ENCODE measurements around the gene MCRIP1.
"Not testable (repeated sequence)": the region's sequence is repeated elsewhere in the genome, so short reads cannot be mapped to it uniquely, and the experiment has no call there.

The MCRIP1 gene

GRCh38 chr17:81840826-81841778 lies 8.0 kb upstream of the MCRIP1 start:
- no peak for FAIRE-seq

- FAIRE-seq: not testable (repeated sequence)
These were observed 7.0 kb upstream of the MCRIP1 start for GRCh38 chr17:81840059-81840458.

- no peak for FAIRE-seq
These were observed 6.2 kb upstream of the MCRIP1 start for GRCh38 chr17:81839301-81839700.

- FAIRE-seq: no peak
These were observed 5.7 kb upstream of the MCRIP1 start for GRCh38 chr17:81838753-81839255.

- FAIRE-seq: no peak
These were observed 4.5 kb upstream of the MCRIP1 start for GRCh38 chr17:81837641-81838040.

GRCh38 chr17:81834831-81835267 lies 1.8 kb upstream of the MCRIP1 start, which contains the start of gene PPP1R27:
TSS of gene PPP1R27 (minus strand) at chr17:81835050. CDS start at chr17:81834953, 97 bp downstream.
- no peak for FAIRE-seq

- FAIRE-seq: no peak
These were observed 1.1 kb upstream of the MCRIP1 start for GRCh38 chr17:81833921-81834830.

- FAIRE-seq: no peak
These were observed 407 bp downstream of the MCRIP1 start for GRCh38 chr17:81832608-81833159.

GRCh38 chr17:81831957-81832607 lies 1.0 kb downstream of the MCRIP1 start:
- FAIRE-seq: no peak

GRCh38 chr17:81831563-81831956 lies 1.5 kb downstream of the MCRIP1 start:
- no peak for FAIRE-seq

- no peak for FAIRE-seq
These were observed 3.2 kb downstream of the MCRIP1 start for GRCh38 chr17:81829858-81830257.

- no peak for FAIRE-seq
These were observed 4.4 kb downstream of the MCRIP1 start for GRCh38 chr17:81828656-81829055.

GRCh38 chr17:81825841-81826466 lies 7.1 kb downstream of the MCRIP1 start:
- no peak for FAIRE-seq

GRCh38 chr17:81824595-81824994 lies 8.5 kb downstream of the MCRIP1 start:
- no peak for FAIRE-seq

- no peak for FAIRE-seq
These were observed 9.1 kb downstream of the MCRIP1 start for GRCh38 chr17:81823820-81824550.

GRCh38 chr17:81822996-81823819 lies 9.9 kb downstream of the MCRIP1 start:
- no peak for FAIRE-seq

- no peak for FAIRE-seq
These were observed 10.8 kb downstream of the MCRIP1 start for GRCh38 chr17:81822312-81822637.

GRCh38 chr17:81821603-81822311 lies 11.3 kb downstream of the MCRIP1 start:
- FAIRE-seq: no peak

- FAIRE-seq: no peak
These were observed 11.9 kb downstream of the MCRIP1 start for GRCh38 chr17:81821147-81821546.

GRCh38 chr17:81819708-81820107 lies 13.4 kb downstream of the MCRIP1 start:
- no peak for FAIRE-seq
